Thoracic aorta (tissue), 2 donors: ENCODE measurements around the gene LGALS13. TPM values are rescaled to one million over a fixed set of nuclear protein-coding genes. Genes with fewer than 3 reads are reported as not detected.
"Not testable (repeated sequence)": the region's sequence is repeated elsewhere in the genome, so short reads cannot be mapped to it uniquely, and the experiment has no call there.

Source experiments
- ATAC-seq: fragments of 150-250 bp; one replicate; pipeline ENCODE4 v1.8.0; 2017; ENCODE audit warnings: low read depth; ENCODE audit not compliant: insufficient number of reproducible peaks, low FRiP score
- DNase-seq: peaks from one replicate; pipeline ENCODE4 v3.0.0-alpha.2; 2020; ENCODE audit warnings: low spot score
- H3K27ac ChIP-seq, 2 donors: fragments of 200-600 bp; sonication (generic); 1 replicate in 1 of 2; 2 replicates in 1 of 2; pipeline ENCODE4 v1.5.1; 2016; ENCODE audit warnings: mild to moderate bottlenecking in 2 of 2, moderate library complexity in 2 of 2
- H3K27me3 ChIP-seq: fragments of 200-600 bp; sonication (generic); replicated peaks from 2 replicates; pipeline ENCODE4 v1.6.0; 2016; ENCODE audit warnings: mild to moderate bottlenecking; ENCODE audit not compliant: insufficient read depth
- H3K36me3 ChIP-seq: fragments of 200-600 bp; sonication (generic); one replicate; pipeline ENCODE4 v1.5.1; 2016
- H3K4me1 ChIP-seq, 2 donors: fragments of 200-600 bp; sonication (generic); 1 replicate in 1 of 2; 2 replicates in 1 of 2; pipeline versions ENCODE4 v1.5.1 to v1.6.0; 2016; ENCODE audit warnings: low read depth in 2 of 2, mild to moderate bottlenecking in 1 of 2; ENCODE audit not compliant: control insufficient read depth in 1 of 2
- H3K4me3 ChIP-seq: fragments of 200-600 bp; sonication (generic); 2 replicates; pipeline ENCODE4 v1.5.1; 2016; ENCODE audit warnings: mild to moderate bottlenecking
- H3K9me3 ChIP-seq: fragments of 200-600 bp; sonication (generic); 2 replicates; pipeline ENCODE4 v1.5.1; 2016
- CTCF ChIP-seq: fragments of 200-600 bp; sonication (generic); IDR thresholded peaks from one replicate; pipeline ENCODE4 v1.5.1; 2019; ENCODE audit warnings: antibody characterized with exemption
- total RNA-seq, 2 donors: library from RNA; depleted of rRNA; stranded (reverse); fragments of >200 nt; gene quantifications; one replicate each; pipeline versions ENCODE4 v1.1.0 to v1.2.3, GENCODE V29; 2016

LGALS13 gene
- total RNA-seq, 2 donors from 2014 or later = not detected

- Histone ChIP-seq H3K27ac (no peak overlapping the region), H3K27me3 (no peaks in the 10 kb centered on the region), H3K9me3 (no peaks in the 10 kb centered on the region), H3K4me3 (no peak overlapping the region), H3K4me1 (no peaks in the 10 kb centered on the region), H3K36me3 (no peaks in the 10 kb centered on the region)
- DNase-seq (no peak), ATAC-seq (no peak)
- no peak for TF ChIP-seq CTCF
These were observed 5.2 kb downstream of the LGALS13 start for GRCh38 chr19:39607561-39607960.

- Histone ChIP-seq H3K9me3 (no peaks in the 10 kb centered on the region), H3K27ac (no peak overlapping the region), H3K4me3 (no peak overlapping the region), H3K4me1 (no peaks in the 10 kb centered on the region), H3K27me3 (no peaks in the 10 kb centered on the region), H3K36me3 (no peaks in the 10 kb centered on the region)
- ATAC-seq (no peak), DNase-seq (no peak)
- TF ChIP-seq CTCF = no peak
These were observed 11.3 kb downstream of the LGALS13 start for GRCh38 chr19:39613597-39613996.

- ATAC-seq = no peak
- TF ChIP-seq CTCF = no peak
- no peak overlapping the region for H3K4me3 ChIP-seq
These were observed 15.4 kb downstream of the LGALS13 start for GRCh38 chr19:39617745-39618144.

GRCh38 chr19:39623946-39624345 lies 21.6 kb downstream of the LGALS13 start:
- Histone ChIP-seq H3K36me3 (no peaks in the 10 kb centered on the region), H3K27me3 (no peaks in the 10 kb centered on the region)
- ATAC-seq = no peak

More at GRCh38 chr19:39617745-39618144, 15.4 kb downstream of the LGALS13 start:
- no peaks in the 10 kb centered on the region for H3K4me1 ChIP-seq
- H3K27ac ChIP-seq = no peak overlapping the region
- H3K9me3 ChIP-seq = no peaks in the 10 kb centered on the region
- no peaks in the 10 kb centered on the region for H3K27me3 ChIP-seq
- no peak for DNase-seq
- H3K36me3 ChIP-seq = no peaks in the 10 kb centered on the region

GRCh38 chr19:39627631-39628030 lies 25.3 kb downstream of the LGALS13 start:
- not testable (repeated sequence) for H3K27me3 ChIP-seq, H3K9me3 ChIP-seq, H3K36me3 ChIP-seq, ATAC-seq, DNase-seq, H3K4me3 ChIP-seq, H3K27ac ChIP-seq, H3K4me1 ChIP-seq

More at GRCh38 chr19:39623946-39624345, 21.6 kb downstream of the LGALS13 start:
- no peak overlapping the region for H3K27ac ChIP-seq
- no peaks in the 10 kb centered on the region for H3K4me1 ChIP-seq
- DNase-seq = no peak
- TF ChIP-seq CTCF = no peak
- H3K9me3 ChIP-seq = no peaks in the 10 kb centered on the region
- H3K4me3 ChIP-seq = no peak overlapping the region

- Histone ChIP-seq H3K4me1 (no peaks in the 10 kb centered on the region), H3K9me3 (no peaks in the 10 kb centered on the region), H3K4me3 (no peak overlapping the region), H3K27me3 (no peaks in the 10 kb centered on the region), H3K27ac (no peak overlapping the region), H3K36me3 (no peaks in the 10 kb centered on the region)
- no peak for TF ChIP-seq CTCF
- no peak for DNase-seq
- ATAC-seq = no peak
These were observed 28.9 kb downstream of the LGALS13 start for GRCh38 chr19:39631178-39631577.
